ENCODE measurements around the gene PIN4. TPM values are rescaled to one million over a fixed set of nuclear protein-coding genes. Genes with fewer than 3 reads are reported as not detected.

The PIN4 gene
- total and polyA plus RNA-seq, 2 experiments from 2014 or later = 21.6 to 63.7 TPM

DNA sequence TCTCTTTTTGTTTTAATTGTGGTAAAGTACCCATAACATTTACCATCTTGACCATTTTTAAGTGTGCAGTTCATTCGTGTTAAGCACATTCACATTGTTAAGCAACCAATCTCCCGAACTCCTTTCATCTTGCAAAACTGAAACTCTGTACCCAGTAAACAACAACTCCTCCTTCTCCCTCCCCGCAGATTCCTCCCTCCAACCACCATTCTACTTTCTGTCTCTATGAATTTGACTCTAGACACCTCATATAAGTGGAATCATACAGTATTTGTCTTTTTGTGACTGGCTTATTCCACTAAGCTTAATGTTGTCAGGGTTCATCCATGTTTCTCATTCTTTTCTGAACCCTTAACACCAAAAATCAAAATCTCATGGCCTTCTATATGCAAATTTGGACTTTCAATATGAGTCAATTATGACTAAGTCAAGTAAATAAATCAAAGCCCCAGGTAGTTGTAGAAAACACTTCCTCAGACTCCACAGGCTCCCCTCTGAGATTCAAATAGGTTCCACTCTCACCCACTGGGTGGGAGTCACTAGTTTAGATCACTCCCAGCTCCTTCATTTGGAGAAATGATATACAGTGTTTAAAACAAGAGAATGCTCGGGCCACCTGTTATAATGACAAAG is 40.1 kb upstream of the PIN4 start:
- H3K4me1 ChIP-seq (ENCODE audit: low read depth) = peaks cover 5% of the 10 kb centered on the region
- no peak overlapping the region for H3K27ac ChIP-seq
- H3K36me3 ChIP-seq = no peaks in the 10 kb centered on the region
- TF ChIP-seq, protein P1, sequence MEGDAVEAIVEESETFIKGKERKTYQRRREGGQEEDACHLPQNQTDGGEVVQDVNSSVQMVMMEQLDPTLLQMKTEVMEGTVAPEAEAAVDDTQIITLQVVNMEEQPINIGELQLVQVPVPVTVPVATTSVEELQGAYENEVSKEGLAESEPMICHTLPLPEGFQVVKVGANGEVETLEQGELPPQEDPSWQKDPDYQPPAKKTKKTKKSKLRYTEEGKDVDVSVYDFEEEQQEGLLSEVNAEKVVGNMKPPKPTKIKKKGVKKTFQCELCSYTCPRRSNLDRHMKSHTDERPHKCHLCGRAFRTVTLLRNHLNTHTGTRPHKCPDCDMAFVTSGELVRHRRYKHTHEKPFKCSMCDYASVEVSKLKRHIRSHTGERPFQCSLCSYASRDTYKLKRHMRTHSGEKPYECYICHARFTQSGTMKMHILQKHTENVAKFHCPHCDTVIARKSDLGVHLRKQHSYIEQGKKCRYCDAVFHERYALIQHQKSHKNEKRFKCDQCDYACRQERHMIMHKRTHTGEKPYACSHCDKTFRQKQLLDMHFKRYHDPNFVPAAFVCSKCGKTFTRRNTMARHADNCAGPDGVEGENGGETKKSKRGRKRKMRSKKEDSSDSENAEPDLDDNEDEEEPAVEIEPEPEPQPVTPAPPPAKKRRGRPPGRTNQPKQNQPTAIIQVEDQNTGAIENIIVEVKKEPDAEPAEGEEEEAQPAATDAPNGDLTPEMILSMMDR (IDR thresholded peaks at IDR 0.05; ENCODE audit: low read depth, low read length) = no peak
- no peak for DNase-seq (ENCODE audit: low read depth in 1 of 2, low spot score in 1 of 2)
- no peaks in the 10 kb centered on the region for H3K27me3 ChIP-seq
- H3K4me3 ChIP-seq = no peak overlapping the region
- H3K9me3 ChIP-seq (ENCODE audit: low read depth) = no peaks in the 10 kb centered on the region

DNA sequence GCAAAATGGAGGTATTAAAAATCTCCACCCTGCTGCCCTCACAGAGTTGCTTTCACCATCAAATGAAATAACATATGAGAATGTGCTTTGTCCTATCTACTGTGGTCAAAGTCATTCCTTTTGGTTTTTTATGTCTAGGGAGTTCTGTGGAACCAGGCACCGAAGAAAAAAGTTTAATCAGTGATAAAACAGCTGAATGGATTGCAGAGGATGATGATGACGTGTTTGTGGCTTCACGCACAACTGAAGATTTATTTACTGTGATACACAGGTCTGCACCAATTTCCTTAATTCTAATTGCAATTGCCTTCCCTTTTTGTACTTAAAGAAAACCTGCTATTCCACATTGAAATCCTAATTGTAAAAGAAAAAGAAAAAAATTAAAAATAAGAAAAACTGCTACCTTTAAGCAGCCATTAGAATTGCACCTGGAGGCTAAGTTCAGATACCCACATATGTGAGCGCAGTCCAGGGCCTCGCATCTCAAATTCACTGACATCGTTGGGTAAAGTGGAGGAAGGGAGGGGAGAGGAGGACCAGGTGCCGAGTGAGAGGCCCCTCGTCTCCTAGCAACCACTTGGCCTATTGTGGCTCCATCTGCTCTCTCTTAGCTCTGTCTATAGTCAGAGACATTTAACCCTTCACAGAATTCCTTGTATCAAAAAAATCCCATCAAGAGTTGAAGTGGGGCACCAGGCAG is 39.3 kb upstream of the PIN4 start:
- H3K36me3 ChIP-seq = no peaks in the 10 kb centered on the region
- H3K27ac ChIP-seq = no peak overlapping the region
- no peaks in the 10 kb centered on the region for H3K9me3 ChIP-seq (ENCODE audit: low read depth)
- H3K4me3 ChIP-seq = no peak overlapping the region
- TF ChIP-seq, protein P1 (IDR thresholded peaks at IDR 0.05; ENCODE audit: low read depth, low read length) = no peak
- H3K4me1 ChIP-seq (ENCODE audit: low read depth) = peaks cover 5% of the 10 kb centered on the region
- peak in 1 of 2 donors; percentile 70 for DNase-seq (ENCODE audit: low read depth in 1 of 2, low spot score in 1 of 2)
- H3K27me3 ChIP-seq = no peaks in the 10 kb centered on the region

DNA sequence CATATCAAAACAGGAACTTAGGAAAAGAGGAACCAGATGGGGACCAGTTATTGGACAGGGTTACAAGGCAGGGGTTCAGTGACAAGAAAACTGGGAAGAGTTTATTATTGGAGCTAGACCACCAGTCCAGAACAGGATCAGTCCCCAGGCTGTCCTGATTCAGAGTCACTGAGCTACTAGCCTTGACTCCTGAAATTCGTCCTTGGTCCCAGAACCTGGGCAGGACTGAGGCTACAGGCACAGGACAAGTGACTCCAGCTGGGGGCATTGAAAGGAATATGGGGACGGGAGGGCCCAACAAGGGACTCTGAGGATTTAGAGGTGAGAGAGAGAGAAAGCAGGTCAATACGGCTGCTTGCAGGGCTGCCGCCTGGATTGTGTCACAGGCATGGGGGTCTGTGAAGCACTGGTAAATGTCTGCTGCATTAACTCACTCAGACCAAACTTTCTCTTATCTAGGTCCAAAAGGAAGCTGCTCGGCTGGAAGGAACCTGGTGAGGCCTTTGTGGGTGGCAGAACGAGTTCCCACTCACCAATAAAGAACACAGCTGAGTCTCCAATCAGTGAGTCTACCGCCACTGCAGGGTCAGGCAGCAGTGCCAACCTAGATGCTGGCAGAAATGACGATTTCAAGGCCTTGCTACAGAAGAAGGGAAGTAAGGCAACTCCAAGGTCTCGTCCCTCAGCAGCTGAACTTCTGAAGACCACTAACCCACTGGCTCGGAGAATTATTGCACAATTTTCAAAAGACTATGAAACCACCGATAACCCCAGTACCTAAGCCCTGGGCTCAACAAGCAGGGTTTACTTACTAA is 38.6 kb upstream of the PIN4 start:
- no peak overlapping the region for H3K4me3 ChIP-seq
- H3K9me3 ChIP-seq (ENCODE audit: low read depth) = no peaks in the 10 kb centered on the region
- no peaks in the 10 kb centered on the region for H3K27me3 ChIP-seq
- H3K36me3 ChIP-seq = no peaks in the 10 kb centered on the region
- TF ChIP-seq, protein P1 (IDR thresholded peaks at IDR 0.05; ENCODE audit: low read depth, low read length) = no peak
- no peak for DNase-seq (ENCODE audit: low read depth in 1 of 2, low spot score in 1 of 2)
- H3K4me1 ChIP-seq (ENCODE audit: low read depth) = peaks cover 5% of the 10 kb centered on the region
- no peak overlapping the region for H3K27ac ChIP-seq

DNA sequence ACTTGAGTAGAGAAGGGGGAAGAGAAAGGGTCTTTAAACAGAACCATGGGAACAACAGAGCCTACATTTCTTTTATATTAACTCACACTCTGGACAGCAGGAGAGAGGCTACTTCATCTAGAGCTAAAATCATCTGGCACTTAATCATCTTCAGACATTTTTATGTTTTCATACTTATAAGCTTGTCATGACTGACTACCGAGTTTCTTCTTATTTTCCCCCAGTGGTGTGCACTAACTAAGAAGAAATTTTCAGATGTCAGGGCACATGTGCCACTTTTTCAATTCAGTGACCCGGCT is 38.0 kb upstream of the PIN4 start:
- Histone ChIP-seq H3K4me3 (no peak overlapping the region), H3K36me3 (no peaks in the 10 kb centered on the region), H3K27me3 (no peaks in the 10 kb centered on the region), H3K27ac (no peak overlapping the region), H3K4me1 (ENCODE audit: low read depth) (peaks cover 5% of the 10 kb centered on the region), H3K9me3 (ENCODE audit: low read depth) (no peaks in the 10 kb centered on the region)
- TF ChIP-seq, protein P1 (IDR thresholded peaks at IDR 0.05; ENCODE audit: low read depth, low read length) = no peak
- no peak for DNase-seq (ENCODE audit: low read depth in 1 of 2, low spot score in 1 of 2)

DNA sequence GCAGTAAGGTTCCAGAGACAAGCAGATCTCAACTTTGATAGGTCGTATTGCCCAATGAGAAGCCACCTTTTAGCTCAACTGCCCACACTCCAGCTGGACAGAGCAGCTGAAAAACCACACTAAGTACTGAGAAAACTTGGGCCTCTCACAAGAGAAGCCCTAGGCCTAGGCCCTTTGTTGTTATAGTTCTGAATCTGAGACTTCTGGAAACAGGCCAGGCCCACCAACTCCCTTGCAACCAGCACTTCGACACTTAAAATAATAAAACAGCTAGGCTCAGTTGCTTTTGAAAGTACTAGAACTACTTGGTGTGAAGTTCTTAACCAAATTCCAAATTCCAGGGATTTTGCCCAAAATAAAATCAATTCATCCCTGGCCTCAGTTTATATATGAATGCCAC is 36.4 kb upstream of the PIN4 start:
- H3K9me3 ChIP-seq (ENCODE audit: low read depth) = no peaks in the 10 kb centered on the region
- no peaks in the 10 kb centered on the region for H3K36me3 ChIP-seq
- no peak overlapping the region for H3K27ac ChIP-seq
- TF ChIP-seq, protein P1 (IDR thresholded peaks at IDR 0.05; ENCODE audit: low read depth, low read length) = no peak
- H3K27me3 ChIP-seq = no peaks in the 10 kb centered on the region
- H3K4me3 ChIP-seq = no peak overlapping the region
- DNase-seq (ENCODE audit: low read depth in 1 of 2, low spot score in 1 of 2) = no peak
- peaks cover 5% of the 10 kb centered on the region for H3K4me1 ChIP-seq (ENCODE audit: low read depth)
